GM20431 (cell line): ENCODE results near the gene CTXN3.

Experiments used
- in situ Hi-C: fragments of 300-500 bp; cut with MseI, MboI; formaldehyde crosslinking; loops from one replicate; pipeline ENCODE4 v1.15.0; 2020; ENCODE audit warnings: low sequenced_read_pairs; ENCODE audit not compliant: unreplicated experiment

The CTXN3 gene

DNA sequence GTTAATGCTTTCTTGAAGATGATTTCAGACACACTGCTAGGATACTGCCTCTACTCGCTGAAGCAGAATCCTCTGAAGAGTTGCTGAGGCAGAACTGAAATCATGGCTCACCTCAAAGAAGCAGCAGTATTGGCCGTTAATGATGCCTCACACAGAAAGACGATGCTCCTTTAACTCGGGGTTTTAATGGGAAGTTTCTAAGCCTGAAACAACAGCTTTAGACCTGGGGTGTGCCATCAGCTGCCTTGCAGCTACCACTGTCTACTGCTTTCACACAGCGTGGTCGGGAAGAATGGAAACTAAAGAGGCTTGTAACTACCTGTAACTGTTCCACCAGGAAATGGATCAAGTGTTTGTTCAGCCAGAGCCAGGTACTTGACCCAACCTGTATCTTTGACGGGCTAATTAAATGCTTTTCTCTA is at the start of gene CTXN3:
Gene CTXN3, plus strand, starts transcription at position 65 of the 422 bp plus-strand sequence. CDS start 8,440 bp downstream, outside the sequence.
- in situ Hi-C loops, result no loop called here

DNA sequence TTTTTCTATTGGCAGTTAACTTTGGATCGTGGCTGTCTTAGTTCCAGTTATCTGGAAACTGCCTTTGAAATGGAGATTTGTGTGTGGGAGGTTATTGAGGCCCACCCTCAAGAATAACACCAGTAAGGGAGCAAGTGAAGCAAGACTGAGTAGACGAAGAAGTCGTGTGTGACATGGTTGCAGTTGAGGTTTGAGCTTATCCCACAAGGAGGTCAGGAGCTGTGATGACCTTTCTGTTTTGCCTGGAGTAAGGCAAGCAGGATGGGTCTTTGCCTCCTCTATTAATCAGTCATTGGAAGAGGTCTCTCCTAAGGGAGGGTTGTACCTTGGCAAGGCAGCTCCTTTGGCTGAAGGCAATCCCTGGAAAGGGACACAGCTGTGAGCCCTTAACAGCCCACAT is 49.6 kb upstream of the CTXN3 start:
- in situ Hi-C loops, result no loop called here

DNA sequence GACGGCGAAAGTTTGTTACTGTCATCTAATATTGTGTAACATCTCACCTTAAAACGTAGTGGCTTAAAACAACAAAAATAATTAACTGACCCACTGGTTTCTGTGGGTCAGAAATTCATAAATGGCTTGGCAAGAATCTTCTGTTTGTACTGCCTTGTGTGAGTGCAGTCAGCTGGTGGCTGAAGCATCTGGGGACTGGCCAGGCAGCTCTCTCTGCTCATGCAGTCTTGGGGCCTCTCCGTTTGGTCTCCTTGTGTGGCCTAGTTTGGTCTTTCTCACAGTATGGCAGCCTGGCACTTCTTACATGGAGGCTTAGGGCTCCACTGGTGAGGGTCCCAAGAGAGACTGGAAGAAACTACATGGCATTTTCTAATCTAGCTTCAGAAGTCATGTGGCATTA is 49.0 kb upstream of the CTXN3 start:
- in situ Hi-C loops, result no loop called here

DNA sequence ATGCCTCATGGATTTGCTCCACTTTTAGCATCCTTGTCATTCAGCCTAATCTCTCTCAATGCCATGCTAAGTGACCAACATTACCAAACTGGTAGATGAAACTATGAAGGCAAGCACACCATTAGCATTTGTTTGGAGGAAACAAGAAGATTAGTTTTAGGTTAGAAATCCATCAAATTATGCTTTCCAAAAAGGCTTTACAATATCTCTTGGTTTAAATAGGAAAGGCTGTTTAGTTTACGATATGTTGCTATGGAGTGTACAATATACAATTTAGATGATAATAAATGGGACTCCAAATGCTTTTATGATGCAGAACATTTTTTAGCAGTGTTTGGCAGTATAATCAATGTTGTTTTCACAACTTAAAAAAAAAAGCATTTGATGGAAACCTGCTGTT is 47.8 kb upstream of the CTXN3 start:
- in situ Hi-C loops, result no loop called here

DNA sequence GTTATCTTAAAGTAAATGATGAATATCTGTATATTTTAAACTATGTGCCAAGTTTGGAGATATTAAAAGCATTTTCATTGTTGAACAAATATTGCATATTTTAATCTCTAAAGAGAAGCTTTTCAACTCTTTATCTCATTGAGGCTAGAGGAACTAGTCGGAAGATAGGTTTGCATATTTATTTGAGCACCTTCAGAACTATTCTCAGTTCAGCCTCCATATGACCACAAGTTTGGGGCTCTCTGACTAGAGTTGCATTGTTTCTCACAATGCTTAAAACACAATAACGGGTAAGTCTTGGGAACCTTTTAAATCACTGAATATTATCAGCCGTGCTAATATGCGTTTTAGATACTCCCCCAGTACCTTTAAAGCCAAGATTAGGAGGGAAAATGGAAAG is 47.3 kb upstream of the CTXN3 start:
- in situ Hi-C loops, result no loop called here

DNA sequence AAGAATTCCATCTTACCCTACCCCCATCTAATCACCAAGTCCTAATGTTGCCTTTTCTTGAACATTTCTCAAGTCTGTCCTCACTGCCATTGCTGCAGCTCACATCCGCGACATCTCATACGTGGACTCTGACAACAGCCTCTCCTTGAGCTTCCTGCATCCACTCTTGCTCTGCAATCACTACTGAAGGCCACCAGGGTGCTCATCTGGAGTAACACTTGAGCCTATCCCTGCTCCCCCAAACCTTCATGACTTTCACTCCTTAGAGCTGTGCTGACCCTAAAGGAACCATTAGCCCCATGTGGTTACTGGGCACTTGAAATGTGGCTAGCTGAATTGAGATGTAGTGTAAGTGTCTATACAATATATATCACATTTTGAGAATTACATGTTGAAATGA is 46.4 kb upstream of the CTXN3 start:
- in situ Hi-C loops, result no loop called here

DNA sequence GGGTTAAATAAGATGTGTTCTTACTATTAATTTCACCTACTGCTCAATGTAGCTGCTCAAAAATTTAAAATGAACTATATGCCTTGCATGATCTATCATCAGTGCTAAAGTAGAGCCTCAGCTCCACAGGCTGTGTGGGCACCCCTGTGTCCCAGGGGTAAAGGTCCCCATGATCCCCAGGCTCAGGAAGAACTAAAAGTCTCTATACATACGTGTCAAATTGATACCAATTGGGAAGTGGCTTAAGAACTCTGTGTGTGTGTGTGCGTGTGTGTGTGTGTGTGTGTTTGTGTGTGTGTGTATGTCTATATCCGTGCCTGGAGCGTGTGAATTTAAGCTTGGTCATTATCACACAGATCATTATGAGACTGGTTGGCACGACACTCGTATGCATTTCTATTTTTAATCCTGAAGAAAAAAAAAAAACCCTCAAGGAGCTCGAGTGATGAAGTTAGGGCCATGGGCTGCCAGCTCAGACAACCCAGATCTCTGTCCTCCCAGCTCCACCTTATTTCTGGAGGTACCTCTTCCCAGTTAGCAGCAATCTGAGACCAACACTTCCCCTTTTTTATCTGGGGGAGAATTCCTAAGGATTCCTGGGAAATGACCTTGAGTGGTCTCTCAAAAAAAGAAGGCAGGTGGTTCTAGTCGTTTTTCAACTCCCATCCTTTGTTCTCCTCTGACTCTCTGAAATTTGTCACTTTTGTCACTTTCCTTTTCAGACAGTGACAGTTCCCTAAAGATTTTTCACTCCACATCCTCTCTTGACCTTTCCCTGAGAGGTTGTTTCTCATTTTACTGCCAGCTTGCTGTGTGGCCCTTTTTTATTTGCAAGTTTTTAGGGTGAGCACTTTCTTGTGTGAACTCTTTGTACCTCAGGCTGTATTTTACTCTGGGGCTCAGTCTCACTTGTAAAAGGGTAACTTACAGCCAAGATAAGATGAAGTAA is 45.7 kb upstream of the CTXN3 start:
- in situ Hi-C loops, result no loop called here

DNA sequence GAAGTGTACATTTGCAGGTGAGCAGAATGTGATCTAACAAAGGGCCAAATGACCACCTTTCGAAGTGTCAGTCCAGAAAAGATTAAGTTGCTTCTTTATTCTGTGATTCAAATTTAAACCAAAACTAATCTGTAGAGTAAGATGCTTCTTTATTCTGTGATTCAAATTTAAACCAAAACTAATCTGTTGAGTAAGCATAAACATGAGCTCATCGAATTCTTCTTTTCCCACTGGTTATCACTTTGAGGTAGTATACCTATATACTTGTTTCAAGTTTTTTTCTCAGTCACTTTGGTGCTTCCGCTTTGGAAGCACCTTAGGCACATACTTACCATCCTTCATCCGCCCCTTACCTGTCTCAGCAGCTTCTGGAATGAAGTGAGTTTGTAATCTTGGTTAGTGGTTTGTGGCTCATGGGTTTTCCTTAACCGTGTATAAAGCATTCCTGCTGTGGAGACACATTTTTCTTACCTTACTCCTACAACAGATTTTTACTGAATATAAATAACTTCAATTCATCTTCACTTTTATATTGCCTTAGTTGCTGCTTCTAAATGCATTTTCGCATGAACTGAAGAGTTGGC is 40.7 kb upstream of the CTXN3 start:
- in situ Hi-C loops, result no loop called here

DNA sequence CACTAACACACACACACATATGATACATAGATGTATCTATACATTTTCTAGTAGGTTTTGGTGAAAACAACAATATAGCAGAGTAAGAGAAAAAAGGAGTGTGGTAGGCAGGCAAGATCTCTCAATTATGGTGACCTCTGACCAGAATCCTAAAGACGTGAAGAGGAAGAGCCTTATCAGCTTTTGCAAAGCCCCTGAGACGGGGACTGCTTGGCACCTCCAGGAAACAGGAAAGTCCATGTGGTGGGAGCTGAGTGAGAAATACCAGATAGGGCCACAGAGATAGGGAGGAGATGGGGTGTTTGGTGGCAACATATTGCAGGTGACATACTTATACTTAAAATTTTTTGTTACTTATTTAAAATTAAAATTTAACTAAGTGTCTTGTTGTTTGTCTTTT is 39.9 kb upstream of the CTXN3 start:
- in situ Hi-C loops, result no loop called here

DNA sequence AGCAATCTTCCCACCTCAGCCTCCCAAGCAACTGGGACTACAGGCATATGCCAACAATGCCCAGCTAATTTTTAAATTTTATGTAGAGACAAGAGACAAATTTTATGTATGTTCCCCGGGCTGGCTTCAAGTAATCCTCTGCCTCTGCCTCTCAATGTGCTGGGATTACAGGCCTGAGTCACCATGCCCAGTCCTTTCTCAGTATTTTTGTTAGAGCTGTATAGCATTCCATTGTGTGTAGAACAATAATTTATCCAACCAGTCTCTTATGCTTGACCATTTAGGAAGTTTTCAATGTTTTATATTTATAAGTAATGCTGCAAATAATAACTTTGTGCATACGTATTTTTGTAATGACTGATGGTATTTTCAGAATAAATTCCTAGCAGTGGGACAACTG is 38.9 kb upstream of the CTXN3 start:
- in situ Hi-C loops, result no loop called here

DNA sequence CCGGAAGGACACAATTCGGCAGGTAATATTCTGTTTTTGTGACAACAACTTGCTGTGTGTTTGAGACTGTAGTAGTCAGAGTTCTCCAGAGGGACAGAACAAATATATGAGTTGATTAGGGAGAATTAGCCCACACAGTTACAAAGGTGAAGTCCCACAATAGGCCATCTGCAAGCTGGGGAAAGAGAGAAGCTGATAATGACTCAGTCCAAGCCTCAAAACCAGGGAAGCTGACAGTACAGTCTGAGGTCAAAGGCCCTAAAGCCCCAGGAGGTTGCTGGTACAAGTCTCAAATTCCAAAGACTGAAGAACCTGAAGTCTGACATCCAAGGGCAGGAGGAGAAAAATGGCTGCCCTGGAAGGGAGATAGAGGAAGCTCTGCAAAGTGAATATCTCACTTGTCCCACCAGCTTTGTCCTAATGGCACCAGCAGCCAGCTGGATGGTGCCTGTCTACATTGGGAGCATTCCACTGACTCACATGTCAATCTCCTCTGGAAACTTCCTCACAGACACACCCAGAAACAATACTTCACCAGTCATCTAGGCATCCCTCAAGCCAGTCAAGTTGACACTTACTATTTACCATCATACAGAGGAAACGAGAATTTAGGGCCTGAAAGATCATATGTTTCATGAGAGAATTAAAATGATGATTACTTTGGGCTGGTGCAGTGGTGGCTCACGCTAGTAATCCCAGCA is 36.3 kb upstream of the CTXN3 start:
- in situ Hi-C loops, result no loop called here

DNA sequence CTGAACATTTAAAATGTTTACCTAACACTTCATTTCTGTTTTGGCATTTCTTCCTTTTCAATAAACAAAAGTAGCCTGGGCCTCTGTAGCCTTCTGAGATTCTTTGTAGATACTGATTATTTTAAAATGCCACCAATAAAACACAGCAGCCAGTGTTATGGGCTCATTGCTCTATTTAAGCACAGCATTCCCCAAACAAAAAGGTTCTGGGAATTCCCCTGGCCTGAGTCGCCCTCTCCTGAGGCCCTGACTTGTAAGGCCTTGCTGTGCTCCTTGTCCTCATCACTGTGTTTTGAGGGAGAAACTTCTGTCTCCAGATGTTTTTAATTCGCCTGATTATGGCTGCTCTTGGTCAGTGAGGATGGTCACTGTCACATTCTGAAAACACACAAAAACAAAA is 33.0 kb upstream of the CTXN3 start:
- in situ Hi-C loops, result no loop called here

DNA sequence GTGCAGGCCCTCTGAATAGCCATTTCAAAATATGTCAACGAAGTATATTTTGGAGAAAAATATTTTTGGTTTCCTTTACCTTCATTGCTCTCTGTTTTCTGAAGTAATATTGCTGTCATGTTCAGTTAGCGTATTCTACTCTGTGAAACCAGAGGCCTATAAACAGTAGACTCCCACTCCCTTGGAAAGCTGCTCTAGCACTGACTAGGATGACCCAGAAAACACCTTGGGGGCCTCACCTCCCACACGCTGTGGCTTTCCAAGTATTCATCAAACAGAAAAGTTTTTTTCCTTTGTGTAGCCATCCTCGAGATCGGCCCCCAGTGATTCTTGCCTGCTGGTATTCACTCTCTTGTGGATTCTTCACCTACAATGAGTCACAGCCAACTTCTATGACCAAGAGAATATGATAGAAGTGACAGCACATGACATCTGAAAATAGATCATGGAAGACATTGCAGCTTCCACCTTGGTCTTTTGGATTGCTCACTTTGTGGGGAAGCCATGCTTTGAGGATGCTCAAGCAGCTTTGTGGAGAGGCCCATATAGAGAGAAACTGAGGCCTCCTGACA is 28.9 kb upstream of the CTXN3 start:
- in situ Hi-C loops, result no loop called here

DNA sequence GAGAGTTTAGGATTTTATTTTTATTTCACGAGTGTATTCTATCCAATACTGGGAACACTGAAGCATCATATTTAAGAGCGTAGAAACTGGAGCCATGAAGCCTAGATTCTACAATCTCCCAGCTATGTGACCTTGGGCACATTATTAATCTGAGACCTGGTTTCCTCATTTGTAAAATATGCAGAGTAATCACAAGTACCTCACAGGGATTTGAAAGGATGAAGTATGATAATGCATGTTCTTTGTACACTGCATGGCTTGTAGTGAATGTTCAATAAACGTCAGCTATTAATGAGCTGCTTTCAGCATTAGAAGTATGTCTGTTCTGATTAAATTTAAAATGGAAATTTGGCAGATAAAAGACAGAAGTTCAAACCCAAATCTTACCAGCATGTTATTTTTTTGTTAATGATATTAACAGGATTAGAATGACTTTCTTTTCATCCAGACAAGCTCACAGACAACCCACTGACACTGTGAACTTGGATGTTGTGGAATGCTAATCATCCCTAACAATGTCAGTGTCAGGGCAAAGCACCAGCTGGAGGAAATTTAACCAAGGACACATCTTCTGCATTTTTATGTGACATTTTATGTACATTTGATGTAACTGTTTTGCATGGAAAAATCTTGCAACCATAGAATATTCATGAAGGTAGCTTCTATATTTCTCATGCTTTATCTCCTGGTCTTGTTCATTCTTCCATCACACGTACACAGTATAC is 27.1 kb upstream of the CTXN3 start:
- in situ Hi-C loops, result no loop called here

DNA sequence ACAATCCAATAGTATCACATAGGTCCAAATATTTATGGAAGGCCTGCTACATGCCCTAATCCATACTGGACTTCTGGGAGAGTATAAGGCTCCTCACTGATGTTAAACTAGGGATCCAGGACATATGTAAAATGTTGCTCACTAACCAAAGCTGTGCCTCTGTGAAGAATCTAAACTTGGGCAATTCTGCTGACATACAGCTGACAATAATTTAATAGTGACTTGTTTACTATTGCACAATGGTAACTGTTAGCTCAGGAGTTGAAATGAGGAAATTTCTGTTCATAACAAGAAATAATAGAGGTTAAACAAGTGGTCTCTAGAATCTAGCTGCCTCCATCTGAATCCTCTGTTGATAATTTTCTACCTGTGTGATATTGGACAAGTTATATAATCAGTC is 14.9 kb upstream of the CTXN3 start:
- in situ Hi-C loops, result no loop called here

DNA sequence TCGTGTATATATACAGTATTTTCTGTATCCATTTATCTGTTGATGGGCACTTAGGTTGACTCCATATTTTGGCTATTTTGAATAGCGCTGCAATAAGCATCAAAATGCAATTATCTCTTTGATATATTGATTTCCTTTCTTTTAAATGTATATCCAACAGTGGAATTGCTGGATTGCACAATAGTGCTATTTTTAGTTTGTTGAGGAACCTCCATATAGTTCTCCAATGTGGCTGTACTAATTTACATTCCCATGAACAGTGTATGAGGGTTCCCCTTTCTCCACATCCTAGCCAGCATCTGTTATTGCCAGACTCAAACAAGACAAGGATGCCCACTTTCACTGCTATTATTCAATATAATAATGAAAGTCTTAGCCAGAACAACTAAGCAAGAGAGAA is 9.1 kb upstream of the CTXN3 start:
- in situ Hi-C loops, result no loop called here

DNA sequence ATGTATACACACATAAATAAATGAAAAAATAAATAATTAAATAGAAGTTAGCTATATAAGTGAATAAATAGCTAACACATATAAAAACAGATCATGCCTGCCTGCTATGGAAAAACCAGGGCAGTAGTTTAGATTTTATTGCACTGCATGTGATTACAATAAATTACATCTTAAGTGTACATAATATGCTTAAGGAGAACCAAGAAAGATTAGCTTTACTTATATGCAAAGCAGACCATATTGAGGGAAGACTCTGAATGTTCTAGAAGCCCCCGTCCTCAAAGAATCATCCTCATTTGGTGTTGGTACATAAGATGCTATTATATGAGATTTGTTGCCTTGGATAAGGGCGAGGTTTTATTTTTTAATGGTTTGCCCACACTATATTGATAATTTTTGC is 5.9 kb upstream of the CTXN3 start:
- in situ Hi-C loops, result no loop called here

DNA sequence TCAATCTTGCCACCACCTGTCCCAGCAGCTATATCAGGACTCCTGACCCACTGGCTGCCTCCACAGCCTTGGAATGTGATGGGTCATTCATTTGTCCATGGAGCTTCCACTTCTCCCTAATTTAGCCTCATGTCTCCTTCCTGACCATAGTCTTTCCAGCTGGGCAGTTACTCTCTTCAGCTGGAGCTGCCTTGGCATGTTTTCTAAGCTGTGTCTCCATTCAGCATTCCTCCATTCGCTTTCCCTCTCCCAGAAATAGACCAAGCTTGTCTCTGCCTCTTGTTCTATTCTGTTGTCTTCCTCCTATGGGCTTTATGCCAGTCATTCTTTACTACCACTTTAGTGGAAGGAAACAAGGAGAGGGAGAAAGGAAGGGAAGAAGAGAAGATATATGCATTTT is 5.3 kb upstream of the CTXN3 start:
- in situ Hi-C loops, result no loop called here

DNA sequence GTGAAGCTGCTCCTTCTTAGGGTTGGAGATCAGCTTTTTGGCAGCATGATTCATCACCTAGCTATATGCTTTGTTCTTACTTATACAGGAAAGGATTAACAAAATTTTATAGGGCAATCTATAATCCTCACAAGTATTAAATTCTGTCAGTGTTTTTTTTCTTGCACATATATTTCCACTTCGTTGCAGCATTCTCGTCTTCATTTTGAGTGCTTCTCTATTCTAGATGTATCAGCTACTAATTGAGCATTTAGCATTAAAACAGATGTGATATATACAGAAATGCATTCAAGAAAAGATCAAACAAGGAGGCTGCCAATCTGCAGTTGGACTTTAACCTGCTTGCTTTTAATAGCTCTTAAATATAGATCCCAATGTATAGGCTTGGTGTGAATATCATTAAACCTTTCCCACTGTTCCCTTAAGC is 3.6 kb upstream of the CTXN3 start:
- in situ Hi-C loops, result no loop called here

DNA sequence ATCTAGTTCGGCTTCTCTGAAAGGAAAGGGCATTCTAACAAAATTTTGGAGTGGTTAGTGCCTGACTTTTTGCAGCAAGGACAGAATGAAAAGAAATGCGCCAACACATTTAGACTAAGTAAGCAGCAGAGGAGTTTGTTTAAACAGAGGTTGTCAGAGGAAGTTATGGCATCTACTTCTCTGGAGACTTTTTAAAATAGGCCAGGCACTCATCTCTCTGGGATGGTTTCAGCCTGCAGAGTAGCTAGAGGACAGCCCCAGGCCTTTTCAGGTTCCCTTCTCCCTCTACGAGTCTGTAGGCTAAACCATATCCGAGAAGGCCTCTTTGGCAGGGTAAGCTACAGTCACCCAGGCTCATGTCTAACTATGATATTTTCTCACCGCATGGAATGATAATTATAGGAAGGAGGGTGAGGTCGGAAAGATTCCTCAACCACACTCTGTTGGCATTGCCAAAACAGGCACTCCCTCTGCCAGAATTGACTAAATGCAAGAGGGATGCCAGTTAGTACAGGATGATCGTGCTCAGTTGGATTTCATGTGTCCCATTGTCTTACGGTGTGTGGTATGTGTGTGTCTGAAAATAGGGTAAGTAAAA is 1.4 kb upstream of the CTXN3 start:
- in situ Hi-C loops, result no loop called here
